Measurements from ENCODE around the gene EXOC3L2. TPM values are rescaled to one million over a fixed set of nuclear protein-coding genes. Genes with fewer than 3 reads are reported as not detected.

EXOC3L2 gene
- polyA plus RNA-seq, 1 donor from 2014 or later = not detected

- Mint-ChIP-seq H3K36me3 (no peaks in the 10 kb centered on the region), H3K27me3 (peaks cover 41% of the 10 kb centered on the region), H3K27ac (no peak overlapping the region)
Measured at GRCh38 chr19:45218426-45218825, 26.8 kb downstream of the EXOC3L2 start.

GRCh38 chr19:45217957-45218334 is 27.3 kb downstream of the EXOC3L2 start:
- Mint-ChIP-seq H3K36me3 (no peaks in the 10 kb centered on the region), H3K4me1 (peaks cover 0 to 5% (median 3%) of the 10 kb centered on the region in 3 donors), H3K27ac (no peak overlapping the region), H3K9me3 (no peaks in the 10 kb centered on the region), H3K27me3 (peaks cover 41% of the 10 kb centered on the region), H3K4me3 (no peak overlapping the region)

More at GRCh38 chr19:45218426-45218825, 26.8 kb downstream of the EXOC3L2 start:
- Mint-ChIP-seq H3K9me3 (no peaks in the 10 kb centered on the region), H3K4me3 (peak overlapping the region in 1 of 4 donors; percentile 75), H3K4me1 (peaks cover 0 to 5% (median 3%) of the 10 kb centered on the region in 3 donors)

- no peaks in the 10 kb centered on the region for H3K9me3 Mint-ChIP-seq
- H3K36me3 Mint-ChIP-seq = no peaks in the 10 kb centered on the region
- H3K27ac Mint-ChIP-seq = peak overlapping the region in 1 of 3 donors; percentile 23
- peaks cover 38% of the 10 kb centered on the region for H3K27me3 Mint-ChIP-seq
- peaks cover 0 to 5% (median 3%) of the 10 kb centered on the region in 3 donors for H3K4me1 Mint-ChIP-seq
- H3K4me3 Mint-ChIP-seq = peak overlapping the region in 1 of 4 donors; percentile 23
Measured at GRCh38 chr19:45217193-45217956, 27.8 kb downstream of the EXOC3L2 start.

- Mint-ChIP-seq H3K4me3 (peak overlapping the region in 1 of 4 donors; percentile 23), H3K27me3 (peaks cover 31% of the 10 kb centered on the region), H3K36me3 (no peaks in the 10 kb centered on the region), H3K4me1 (peaks cover 0 to 5% (median 3%) of the 10 kb centered on the region in 3 donors), H3K9me3 (no peaks in the 10 kb centered on the region), H3K27ac (no peak overlapping the region)
Measured at GRCh38 chr19:45216667-45217066, 28.5 kb downstream of the EXOC3L2 start.

- no peak overlapping the region for H3K4me3 Mint-ChIP-seq
- no peaks in the 10 kb centered on the region for H3K9me3 Mint-ChIP-seq
- no peak overlapping the region for H3K27ac Mint-ChIP-seq
Measured at GRCh38 chr19:45215391-45216191, 29.6 kb downstream of the EXOC3L2 start.

GRCh38 chr19:45213031-45213430 is 32.2 kb downstream of the EXOC3L2 start:
- no peaks in the 10 kb centered on the region for H3K36me3 Mint-ChIP-seq
- H3K27me3 Mint-ChIP-seq = peaks cover 24% of the 10 kb centered on the region
- no peak overlapping the region for H3K27ac Mint-ChIP-seq
- no peaks in the 10 kb centered on the region for H3K9me3 Mint-ChIP-seq
- H3K4me1 Mint-ChIP-seq = peaks cover 0 to 5% (median 3%) of the 10 kb centered on the region in 3 donors
- no peak overlapping the region for H3K4me3 Mint-ChIP-seq

More at GRCh38 chr19:45215391-45216191, 29.6 kb downstream of the EXOC3L2 start:
- Mint-ChIP-seq H3K36me3 (no peaks in the 10 kb centered on the region), H3K4me1 (peaks cover 0 to 5% (median 3%) of the 10 kb centered on the region in 3 donors), H3K27me3 (peaks cover 33% of the 10 kb centered on the region)

GRCh38 chr19:45211751-45212381 is 33.3 kb downstream of the EXOC3L2 start:
- Mint-ChIP-seq H3K4me1 (peaks cover 0 to 5% (median 3%) of the 10 kb centered on the region in 3 donors), H3K27me3 (peaks cover 20% of the 10 kb centered on the region), H3K9me3 (no peaks in the 10 kb centered on the region), H3K27ac (no peak overlapping the region), H3K4me3 (no peak overlapping the region), H3K36me3 (no peaks in the 10 kb centered on the region)

- H3K36me3 Mint-ChIP-seq = no peaks in the 10 kb centered on the region
- H3K27ac Mint-ChIP-seq = no peak overlapping the region
- no peak overlapping the region for H3K4me3 Mint-ChIP-seq
- H3K4me1 Mint-ChIP-seq = no peaks in the 10 kb centered on the region
- H3K27me3 Mint-ChIP-seq = peaks cover 5% of the 10 kb centered on the region
- peaks cover 4 to 6% (median 5%) of the 10 kb centered on the region in 3 donors for H3K9me3 Mint-ChIP-seq
Measured at GRCh38 chr19:45206328-45206727, 38.9 kb downstream of the EXOC3L2 start.

GRCh38 chr19:45205810-45206209 is 39.4 kb downstream of the EXOC3L2 start:
- H3K4me1 Mint-ChIP-seq = no peaks in the 10 kb centered on the region
- H3K9me3 Mint-ChIP-seq = peaks cover 4 to 6% (median 5%) of the 10 kb centered on the region in 3 donors
- H3K36me3 Mint-ChIP-seq = no peaks in the 10 kb centered on the region
- no peak overlapping the region for H3K27ac Mint-ChIP-seq
- H3K4me3 Mint-ChIP-seq = no peak overlapping the region
- peaks cover 3% of the 10 kb centered on the region for H3K27me3 Mint-ChIP-seq

- Mint-ChIP-seq H3K27me3 (peaks cover 5% of the 10 kb centered on the region), H3K4me3 (no peak overlapping the region), H3K36me3 (no peaks in the 10 kb centered on the region), H3K4me1 (peaks cover 0 to 2% (median 0%) of the 10 kb centered on the region in 3 donors), H3K9me3 (peaks cover 4 to 6% (median 5%) of the 10 kb centered on the region in 3 donors), H3K27ac (peak overlapping the region in 1 of 3 donors; percentile 63)
Measured at GRCh38 chr19:45202637-45203036, 42.6 kb downstream of the EXOC3L2 start.

- Mint-ChIP-seq H3K4me1 (peaks cover 0 to 2% (median 0%) of the 10 kb centered on the region in 3 donors), H3K27ac (no peak overlapping the region), H3K36me3 (peaks cover 3% of the 10 kb centered on the region), H3K9me3 (peaks cover 4 to 6% (median 5%) of the 10 kb centered on the region in 3 donors), H3K4me3 (peak overlapping the region in 1 of 4 donors; percentile 2), H3K27me3 (peaks cover 5% of the 10 kb centered on the region)
Measured at GRCh38 chr19:45200568-45200967, 44.6 kb downstream of the EXOC3L2 start.

- Mint-ChIP-seq H3K27me3 (peaks cover 2% of the 10 kb centered on the region), H3K9me3 (no peaks in the 10 kb centered on the region), H3K36me3 (peaks cover 3% of the 10 kb centered on the region), H3K4me1 (peaks cover 0 to 2% (median 0%) of the 10 kb centered on the region in 3 donors), H3K4me3 (no peak overlapping the region), H3K27ac (no peak overlapping the region)
Measured at GRCh38 chr19:45195764-45196163, 49.4 kb downstream of the EXOC3L2 start.

- H3K36me3 Mint-ChIP-seq = peaks cover 3% of the 10 kb centered on the region
- no peak overlapping the region for H3K27ac Mint-ChIP-seq
- peaks cover 0 to 7% (median 2%) of the 10 kb centered on the region in 3 donors for H3K9me3 Mint-ChIP-seq
- H3K27me3 Mint-ChIP-seq = no peaks in the 10 kb centered on the region
- H3K4me3 Mint-ChIP-seq = peak overlapping the region in 1 of 4 donors; percentile 1
- peaks cover 0 to 7% (median 5%) of the 10 kb centered on the region in 3 donors for H3K4me1 Mint-ChIP-seq
Measured at GRCh38 chr19:45191375-45191774, 53.8 kb downstream of the EXOC3L2 start.

- H3K4me3 Mint-ChIP-seq = no peak overlapping the region
- H3K9me3 Mint-ChIP-seq = peaks cover 0 to 7% (median 2%) of the 10 kb centered on the region in 3 donors
- H3K27ac Mint-ChIP-seq = peak overlapping the region in 1 of 3 donors; percentile 56
- H3K4me1 Mint-ChIP-seq = peaks cover 0 to 9% (median 6%) of the 10 kb centered on the region in 3 donors
- H3K27me3 Mint-ChIP-seq = no peaks in the 10 kb centered on the region
- H3K36me3 Mint-ChIP-seq = peaks cover 1% of the 10 kb centered on the region
Measured at GRCh38 chr19:45189971-45190370, 55.2 kb downstream of the EXOC3L2 start.

All from IgD-negative memory B cell (primary cell).